Activated CD8-positive, alpha-beta T cell treated with anti-CD3 and anti-CD28 coated beads, Interleukin-2, amount 10 ng/mL, durations not matched to agents 7 days and 5 days (primary cell): Measurements from ENCODE around the gene RGS6. TPM values are rescaled to one million over a fixed set of nuclear protein-coding genes. Genes with fewer than 3 reads are reported as not detected.

ENCODE experiments used
- ATAC-seq: fragments of 150-1000 bp; cut with Tn5 transposase; one replicate; pipeline ENCODE4 v1.10.0; 2021; ENCODE audit warnings: moderate library complexity
- CTCF ChIA-PET: fragments of 350-600 bp; sonication (Branson Sonifier 250); formaldehyde crosslinking; loops from one replicate; lab custom pipeline; 2021; ENCODE audit warnings: antibody characterized with exemption; lab: Charles Lee
- POLR2A ChIA-PET: fragments of 350-600 bp; sonication (Branson Sonifier 250); formaldehyde crosslinking; loops from one replicate; lab custom pipeline; 2021; ENCODE audit warnings: antibody characterized with exemption; lab: Charles Lee
- DNase-seq: peaks from one replicate; pipeline ENCODE4 v3.0.0-alpha.2; 2020
- H3K27ac Mint-ChIP-seq: one replicate; pipeline ENCODE4 v1.8.0; 2021; ENCODE audit warnings: mild to moderate bottlenecking, mixed read lengths
- H3K27me3 Mint-ChIP-seq: one replicate; pipeline ENCODE4 v1.8.0; 2021; ENCODE audit warnings: low read depth, mixed read lengths
- H3K36me3 Mint-ChIP-seq: one replicate; pipeline ENCODE4 v1.8.0; 2021; ENCODE audit warnings: low read depth, mixed read lengths
- H3K4me1 Mint-ChIP-seq: one replicate; pipeline ENCODE4 v1.8.0; 2021; ENCODE audit warnings: low read depth, mixed read lengths
- H3K4me3 Mint-ChIP-seq: one replicate; pipeline ENCODE4 v1.8.0; 2021; ENCODE audit warnings: mild to moderate bottlenecking, mixed read lengths
- H3K9me3 Mint-ChIP-seq: one replicate; pipeline ENCODE4 v1.8.0; 2022; ENCODE audit warnings: mixed read lengths; ENCODE audit not compliant: insufficient read depth
- total RNA-seq, 2 experiments: library from RNA; stranded (reverse); gene quantifications; one replicate each; pipeline ENCODE4 v1.2.3, GENCODE V29; 2021

RGS6 gene
- total RNA-seq, 2 experiments from 2014 or later, result 0.16 to 0.47 TPM

GRCh38 chr14:72236629-72237028, 304.4 kb downstream of the RGS6 start:
- no peak overlapping the region for H3K27ac Mint-ChIP-seq
- DNase-seq (no peak), ATAC-seq (no peak)
- no peaks in the 10 kb centered on the region for H3K36me3 Mint-ChIP-seq
- H3K9me3 Mint-ChIP-seq, result no peaks in the 10 kb centered on the region
- H3K27me3 Mint-ChIP-seq, result peaks cover 3% of the 10 kb centered on the region
- peaks cover 11% of the 10 kb centered on the region for H3K4me1 Mint-ChIP-seq
- H3K4me3 Mint-ChIP-seq, result no peak overlapping the region
- ChIA-PET CTCF (no interaction called here), POLR2A (no interaction called here)

GRCh38 chr14:72237722-72238666, 305.8 kb downstream of the RGS6 start:
- ChIA-PET CTCF (no interaction called here), POLR2A (no interaction called here)
- ATAC-seq (no peak), DNase-seq (no peak)
- no peak overlapping the region for H3K27ac Mint-ChIP-seq
- no peaks in the 10 kb centered on the region for H3K9me3 Mint-ChIP-seq
- H3K27me3 Mint-ChIP-seq, result peaks cover 6% of the 10 kb centered on the region
- H3K4me1 Mint-ChIP-seq, result peaks cover 11% of the 10 kb centered on the region
- H3K36me3 Mint-ChIP-seq, result no peaks in the 10 kb centered on the region
- no peak overlapping the region for H3K4me3 Mint-ChIP-seq

- Mint-ChIP-seq H3K9me3 (peaks cover 4% of the 10 kb centered on the region), H3K4me1 (no peaks in the 10 kb centered on the region), H3K4me3 (no peak overlapping the region), H3K27ac (no peak overlapping the region), H3K27me3 (peaks cover 13% of the 10 kb centered on the region), H3K36me3 (no peaks in the 10 kb centered on the region)
- ATAC-seq (no peak), DNase-seq (no peak)
- POLR2A ChIA-PET, result no interaction called here
- CTCF ChIA-PET, result interaction anchor here (1.0 to 1.3 kb wide), 2 partner anchors 16 to 27 kb away, joined by 3 read pairs; no protein-coding TSS in a partner anchor
Measured at GRCh38 chr14:72243309-72244293, 311.4 kb downstream of the RGS6 start.

- POLR2A ChIA-PET, result no interaction called here
- CTCF ChIA-PET, result no interaction called here
- no peak overlapping the region for H3K27ac Mint-ChIP-seq
- peaks cover 4% of the 10 kb centered on the region for H3K9me3 Mint-ChIP-seq
- ATAC-seq, result no peak
- no peaks in the 10 kb centered on the region for H3K4me1 Mint-ChIP-seq
- H3K36me3 Mint-ChIP-seq, result no peaks in the 10 kb centered on the region
- peaks cover 18% of the 10 kb centered on the region for H3K27me3 Mint-ChIP-seq
- no peak overlapping the region for H3K4me3 Mint-ChIP-seq
- DNase-seq, result no peak
Measured at GRCh38 chr14:72247896-72248465, 315.8 kb downstream of the RGS6 start.

- DNase-seq, result no peak
- no peak overlapping the region for H3K27ac Mint-ChIP-seq
- CTCF ChIA-PET, result no interaction called here
Measured at GRCh38 chr14:72253503-72253902, 321.3 kb downstream of the RGS6 start.

GRCh38 chr14:72254202-72254936, 322.1 kb downstream of the RGS6 start:
- Mint-ChIP-seq H3K4me1 (no peaks in the 10 kb centered on the region), H3K36me3 (no peaks in the 10 kb centered on the region), H3K27me3 (peaks cover 5% of the 10 kb centered on the region), H3K4me3 (no peak overlapping the region), H3K27ac (no peak overlapping the region), H3K9me3 (no peaks in the 10 kb centered on the region)
- ATAC-seq (no peak), DNase-seq (no peak)
- ChIA-PET POLR2A (no interaction called here), CTCF (no interaction called here)

More at GRCh38 chr14:72253503-72253902, 321.3 kb downstream of the RGS6 start:
- H3K4me3 Mint-ChIP-seq, result no peak overlapping the region
- H3K4me1 Mint-ChIP-seq, result no peaks in the 10 kb centered on the region
- no peak for ATAC-seq
- peaks cover 10% of the 10 kb centered on the region for H3K27me3 Mint-ChIP-seq
- H3K9me3 Mint-ChIP-seq, result no peaks in the 10 kb centered on the region
- POLR2A ChIA-PET, result no interaction called here
- H3K36me3 Mint-ChIP-seq, result no peaks in the 10 kb centered on the region

GRCh38 chr14:72254937-72255472, 322.8 kb downstream of the RGS6 start:
- ChIA-PET POLR2A (no interaction called here), CTCF (no interaction called here)
- H3K9me3 Mint-ChIP-seq, result no peaks in the 10 kb centered on the region
- peaks cover 5% of the 10 kb centered on the region for H3K27me3 Mint-ChIP-seq
- no peak overlapping the region for H3K4me3 Mint-ChIP-seq
- no peaks in the 10 kb centered on the region for H3K4me1 Mint-ChIP-seq
- H3K27ac Mint-ChIP-seq, result no peak overlapping the region
- DNase-seq (no peak), ATAC-seq (no peak)
- H3K36me3 Mint-ChIP-seq, result no peaks in the 10 kb centered on the region

GRCh38 chr14:72256055-72256454, 323.8 kb downstream of the RGS6 start:
- ChIA-PET POLR2A (no interaction called here), CTCF (no interaction called here)
- no peak for DNase-seq

GRCh38 chr14:72261068-72261467, 328.8 kb downstream of the RGS6 start:
- peaks cover 2% of the 10 kb centered on the region for H3K27me3 Mint-ChIP-seq
- ChIA-PET POLR2A (no interaction called here), CTCF (interaction anchor here (1.0 to 1.2 kb wide), 2 partner anchors 20 to 31 kb away, joined by 3 read pairs; no protein-coding TSS in a partner anchor)
- H3K4me1 Mint-ChIP-seq, result no peaks in the 10 kb centered on the region
- H3K9me3 Mint-ChIP-seq, result no peaks in the 10 kb centered on the region
- H3K36me3 Mint-ChIP-seq, result no peaks in the 10 kb centered on the region
- H3K27ac Mint-ChIP-seq, result no peak overlapping the region
- no peak overlapping the region for H3K4me3 Mint-ChIP-seq
- DNase-seq, result no peak
- no peak for ATAC-seq

More at GRCh38 chr14:72256055-72256454, 323.8 kb downstream of the RGS6 start:
- ATAC-seq, result no peak
- peaks cover 5% of the 10 kb centered on the region for H3K27me3 Mint-ChIP-seq
- no peak overlapping the region for H3K27ac Mint-ChIP-seq
- H3K4me3 Mint-ChIP-seq, result no peak overlapping the region
- no peaks in the 10 kb centered on the region for H3K4me1 Mint-ChIP-seq
- no peaks in the 10 kb centered on the region for H3K9me3 Mint-ChIP-seq
- H3K36me3 Mint-ChIP-seq, result no peaks in the 10 kb centered on the region

GRCh38 chr14:72262771-72263170, 330.5 kb downstream of the RGS6 start:
- Mint-ChIP-seq H3K4me3 (no peak overlapping the region), H3K27ac (no peak overlapping the region), H3K4me1 (no peaks in the 10 kb centered on the region), H3K36me3 (no peaks in the 10 kb centered on the region), H3K9me3 (no peaks in the 10 kb centered on the region), H3K27me3 (peaks cover 4% of the 10 kb centered on the region)
- no peak for ATAC-seq
- CTCF ChIA-PET, result interaction anchor here (0.8 kb wide), 1 partner anchor 30 kb away, joined by 3 read pairs; no protein-coding TSS in a partner anchor
- no peak for DNase-seq
- POLR2A ChIA-PET, result no interaction called here

GRCh38 chr14:72264716-72265115, 332.5 kb downstream of the RGS6 start:
- no peak overlapping the region for H3K27ac Mint-ChIP-seq
- ChIA-PET POLR2A (no interaction called here), CTCF (no interaction called here)
- H3K36me3 Mint-ChIP-seq, result no peaks in the 10 kb centered on the region
- no peaks in the 10 kb centered on the region for H3K4me1 Mint-ChIP-seq
- DNase-seq (no peak), ATAC-seq (no peak)
- H3K4me3 Mint-ChIP-seq, result no peak overlapping the region
- H3K27me3 Mint-ChIP-seq, result peaks cover 4% of the 10 kb centered on the region
- H3K9me3 Mint-ChIP-seq, result no peaks in the 10 kb centered on the region
